Loucy (cell line): ENCODE measurements around the gene TAF4.
A peak's percentile ranks its signal among the peaks of the same experiment; 100 is the strongest.

Experiments used
- EZH2phosphoT487 ChIP-seq: fragments of 200-600 bp; IDR thresholded peaks from 2 replicates; pipeline ENCODE4 v1.6.1; 2018; ENCODE audit warnings: antibody characterized with exemption, mild to moderate bottlenecking, moderate library complexity, borderline replicate concordance
- TF ChIP-seq, protein P1 (sequence below): fragments of 200-600 bp; sonication (generic); conservative IDR thresholded peaks from 2 replicates; pipeline ENCODE4 v1.5.1; 2014; ENCODE audit warnings: mild to moderate bottlenecking, antibody characterized with exemption, low read length

DNA sequence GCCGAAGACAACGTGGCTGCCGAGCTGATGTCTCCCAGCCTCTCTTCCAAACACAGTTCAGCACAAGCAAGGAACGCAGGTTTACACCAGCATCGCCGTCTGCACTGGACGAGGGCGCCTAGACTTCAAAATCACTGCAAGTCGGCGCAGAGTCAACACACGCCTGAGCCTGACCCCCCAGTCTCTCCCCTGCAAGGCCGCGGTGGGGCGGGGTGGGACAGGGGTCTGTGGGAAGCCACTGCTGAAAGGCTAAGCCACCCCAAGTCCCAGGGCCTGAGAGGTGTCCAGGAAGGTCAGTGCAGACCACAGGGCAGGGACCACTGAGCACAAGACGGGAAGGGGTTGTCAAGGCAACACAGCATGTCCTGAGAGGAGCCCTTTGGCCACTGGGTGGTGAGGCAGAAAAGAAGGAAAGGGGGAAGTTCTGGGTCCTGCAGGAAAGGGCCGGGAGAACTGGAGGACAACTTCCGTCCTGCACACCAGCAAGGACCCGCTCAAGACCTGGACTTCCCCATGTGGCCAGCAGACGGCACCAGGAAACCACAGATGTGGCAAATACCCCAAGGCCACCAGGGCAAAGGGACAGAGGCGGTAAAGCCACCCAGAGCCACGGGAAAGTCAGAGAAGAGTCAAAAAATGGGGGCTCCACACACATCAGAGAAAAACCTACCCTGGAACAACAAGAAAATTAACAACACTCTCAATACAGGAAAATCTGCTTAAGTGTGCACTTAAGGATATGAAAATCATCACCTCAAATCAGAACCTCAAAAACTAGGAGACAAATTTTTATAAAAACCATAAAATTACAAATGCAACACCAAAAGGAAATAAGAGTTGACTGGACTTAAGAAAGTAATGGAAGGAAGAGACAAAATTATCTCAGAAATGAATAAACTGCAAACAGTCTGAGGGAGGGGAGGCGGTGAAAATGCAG lies 84.8 kb downstream of the TAF4 start:
- TF ChIP-seq, protein P1, sequence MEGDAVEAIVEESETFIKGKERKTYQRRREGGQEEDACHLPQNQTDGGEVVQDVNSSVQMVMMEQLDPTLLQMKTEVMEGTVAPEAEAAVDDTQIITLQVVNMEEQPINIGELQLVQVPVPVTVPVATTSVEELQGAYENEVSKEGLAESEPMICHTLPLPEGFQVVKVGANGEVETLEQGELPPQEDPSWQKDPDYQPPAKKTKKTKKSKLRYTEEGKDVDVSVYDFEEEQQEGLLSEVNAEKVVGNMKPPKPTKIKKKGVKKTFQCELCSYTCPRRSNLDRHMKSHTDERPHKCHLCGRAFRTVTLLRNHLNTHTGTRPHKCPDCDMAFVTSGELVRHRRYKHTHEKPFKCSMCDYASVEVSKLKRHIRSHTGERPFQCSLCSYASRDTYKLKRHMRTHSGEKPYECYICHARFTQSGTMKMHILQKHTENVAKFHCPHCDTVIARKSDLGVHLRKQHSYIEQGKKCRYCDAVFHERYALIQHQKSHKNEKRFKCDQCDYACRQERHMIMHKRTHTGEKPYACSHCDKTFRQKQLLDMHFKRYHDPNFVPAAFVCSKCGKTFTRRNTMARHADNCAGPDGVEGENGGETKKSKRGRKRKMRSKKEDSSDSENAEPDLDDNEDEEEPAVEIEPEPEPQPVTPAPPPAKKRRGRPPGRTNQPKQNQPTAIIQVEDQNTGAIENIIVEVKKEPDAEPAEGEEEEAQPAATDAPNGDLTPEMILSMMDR, result peak; percentile 35
- no peak for TF ChIP-seq EZH2phosphoT487
